Testis (tissue), 3 donors: ENCODE measurements around the gene SHCBP1L. TPM values are rescaled to one million over a fixed set of nuclear protein-coding genes. Genes with fewer than 3 reads are reported as not detected.

ENCODE experiments used
- DNase-seq: peaks from one replicate; pipeline ENCODE4 v3.0.0-alpha.2; 2019
- H3K27ac ChIP-seq, 2 donors: fragments of 200-600 bp; sonication (generic); one replicate each; pipeline ENCODE4 v1.5.1; 2019
- H3K27me3 ChIP-seq: fragments of 200-600 bp; sonication (generic); one replicate; pipeline ENCODE4 v1.5.1; 2019
- H3K36me3 ChIP-seq: fragments of 200-600 bp; sonication (generic); one replicate; pipeline ENCODE4 v1.5.1; 2017; ENCODE audit warnings: low read depth; ENCODE audit errors: missing control alignments
- H3K4me1 ChIP-seq: fragments of 200-600 bp; sonication (generic); one replicate; pipeline ENCODE4 v1.5.1; 2019
- H3K4me3 ChIP-seq, 2 donors: fragments of 200-600 bp; sonication (generic); one replicate each; pipeline ENCODE4 v1.5.1; 2017 to 2019
- H3K9me3 ChIP-seq: fragments of 200-600 bp; sonication (generic); one replicate; pipeline ENCODE4 v1.5.1; 2017
- POLR2A ChIP-seq: fragments of 450-650 bp; IDR thresholded peaks from one replicate; pipeline ENCODE4 v1.6.1; 2017; ENCODE audit warnings: antibody characterized with exemption, mild to moderate bottlenecking, moderate library complexity
- WGBS, 2 donors: methylation state at CpG; one replicate each; pipeline ENCODE4 v1.1.5; 2018; 5-methylcytosine and 5-hydroxymethylcytosine counted together
- intact Hi-C: fragments of 100-400 bp; cut with DNase I; formaldehyde crosslinking; loops from one replicate; pipeline ENCODE4 v1.15.1; 2023; ENCODE audit warnings: low total_unique reads
- polyA plus RNA-seq: library from polyadenylated mRNA; stranded (reverse); fragments of 350-450 nt; fragmentation: Illumina TruSeq; extraction: RNeasy Lipid Tissue Mini Kit (QIAGEN cat#74804); gene quantifications from one replicate; pipeline ENCODE4 v1.2.3, GENCODE V29; 2014; ENCODE audit warnings: low read depth, low replicate concordance; ENCODE audit not compliant: insufficient read depth
- total RNA-seq, 2 donors: library from RNA; depleted of rRNA; stranded (reverse); fragments of >200 nt; gene quantifications; one replicate each; pipeline ENCODE4 v1.2.3, GENCODE V29; 2016
- TF ChIP-seq, protein P1 (sequence below), 3 experiments: fragments of 450-650 bp in 2 of 3; fragments of 200-600 bp in 1 of 3; sonication (generic) in 1 of 3; IDR thresholded peaks; one replicate each; pipeline ENCODE4 v1.5.1; 2016 to 2019; ENCODE audit warnings: antibody characterized with exemption in 3 of 3, mild to moderate bottlenecking in 2 of 3, moderate library complexity in 1 of 3

SHCBP1L gene
- total and polyA plus RNA-seq, 3 donors from 2014 or later = 106 to 254 (median 132) TPM

DNA sequence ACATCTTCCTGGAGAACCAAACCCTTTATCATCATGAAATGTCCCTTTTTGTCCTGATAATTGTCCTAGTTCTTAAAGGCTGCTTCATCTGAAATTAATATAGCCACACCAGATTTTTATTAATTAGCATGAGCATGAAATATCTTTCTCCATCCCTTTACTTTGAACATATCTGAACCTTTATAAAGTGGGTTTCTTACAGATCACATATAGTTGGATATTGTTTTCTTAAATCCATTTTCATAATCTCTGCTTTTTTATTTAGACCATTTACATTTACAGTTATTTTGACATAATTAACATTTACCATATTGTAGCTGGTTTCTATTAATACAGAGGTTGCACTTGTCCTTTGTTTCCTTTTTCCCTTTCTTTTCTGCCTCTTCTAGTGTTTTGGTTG is 17.2 kb downstream of the SHCBP1L start:
- H3K27me3 ChIP-seq = no peaks in the 10 kb centered on the region
- intact Hi-C loops = no loop called here
- no peak for DNase-seq
- no peak for TF ChIP-seq POLR2A
- TF ChIP-seq, protein P1, sequence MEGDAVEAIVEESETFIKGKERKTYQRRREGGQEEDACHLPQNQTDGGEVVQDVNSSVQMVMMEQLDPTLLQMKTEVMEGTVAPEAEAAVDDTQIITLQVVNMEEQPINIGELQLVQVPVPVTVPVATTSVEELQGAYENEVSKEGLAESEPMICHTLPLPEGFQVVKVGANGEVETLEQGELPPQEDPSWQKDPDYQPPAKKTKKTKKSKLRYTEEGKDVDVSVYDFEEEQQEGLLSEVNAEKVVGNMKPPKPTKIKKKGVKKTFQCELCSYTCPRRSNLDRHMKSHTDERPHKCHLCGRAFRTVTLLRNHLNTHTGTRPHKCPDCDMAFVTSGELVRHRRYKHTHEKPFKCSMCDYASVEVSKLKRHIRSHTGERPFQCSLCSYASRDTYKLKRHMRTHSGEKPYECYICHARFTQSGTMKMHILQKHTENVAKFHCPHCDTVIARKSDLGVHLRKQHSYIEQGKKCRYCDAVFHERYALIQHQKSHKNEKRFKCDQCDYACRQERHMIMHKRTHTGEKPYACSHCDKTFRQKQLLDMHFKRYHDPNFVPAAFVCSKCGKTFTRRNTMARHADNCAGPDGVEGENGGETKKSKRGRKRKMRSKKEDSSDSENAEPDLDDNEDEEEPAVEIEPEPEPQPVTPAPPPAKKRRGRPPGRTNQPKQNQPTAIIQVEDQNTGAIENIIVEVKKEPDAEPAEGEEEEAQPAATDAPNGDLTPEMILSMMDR (IDR thresholded peaks at IDR 0.05) = no peak
- H3K27ac ChIP-seq = no peak overlapping the region
- no peaks in the 10 kb centered on the region for H3K9me3 ChIP-seq
- no peak overlapping the region for H3K4me3 ChIP-seq
- H3K36me3 ChIP-seq = no peaks in the 10 kb centered on the region
- H3K4me1 ChIP-seq = no peaks in the 10 kb centered on the region

DNA sequence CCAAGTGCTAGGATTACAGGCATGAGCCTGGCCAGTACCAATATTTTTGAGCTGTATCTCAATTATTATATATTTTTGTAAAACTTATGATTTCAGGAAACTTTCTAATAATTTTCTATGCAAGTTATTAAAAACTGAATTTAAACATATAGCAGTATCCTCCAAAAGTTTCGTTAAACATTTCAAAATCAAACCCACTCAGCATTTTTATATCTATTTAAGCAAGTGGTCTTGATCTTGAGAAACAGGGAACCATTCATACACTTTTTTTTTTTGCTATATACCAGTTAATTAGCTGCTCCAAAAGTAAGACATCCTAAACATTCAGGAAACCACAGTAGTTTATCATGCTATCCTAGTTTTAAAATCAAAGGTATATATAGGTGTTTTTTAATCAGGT is 22.0 kb downstream of the SHCBP1L start:
- Histone ChIP-seq H3K36me3 (no peaks in the 10 kb centered on the region), H3K27ac (no peak overlapping the region), H3K4me1 (no peaks in the 10 kb centered on the region), H3K9me3 (no peaks in the 10 kb centered on the region), H3K4me3 (no peak overlapping the region), H3K27me3 (no peaks in the 10 kb centered on the region)
- DNase-seq = no peak
- intact Hi-C loops = no loop called here
- WGBS, 2 donors = 82 to 90% methylated on average over 1 of the region's 1 CpG
- no peak for TF ChIP-seq POLR2A
- TF ChIP-seq, protein P1 (IDR thresholded peaks at IDR 0.05) = no peak

DNA sequence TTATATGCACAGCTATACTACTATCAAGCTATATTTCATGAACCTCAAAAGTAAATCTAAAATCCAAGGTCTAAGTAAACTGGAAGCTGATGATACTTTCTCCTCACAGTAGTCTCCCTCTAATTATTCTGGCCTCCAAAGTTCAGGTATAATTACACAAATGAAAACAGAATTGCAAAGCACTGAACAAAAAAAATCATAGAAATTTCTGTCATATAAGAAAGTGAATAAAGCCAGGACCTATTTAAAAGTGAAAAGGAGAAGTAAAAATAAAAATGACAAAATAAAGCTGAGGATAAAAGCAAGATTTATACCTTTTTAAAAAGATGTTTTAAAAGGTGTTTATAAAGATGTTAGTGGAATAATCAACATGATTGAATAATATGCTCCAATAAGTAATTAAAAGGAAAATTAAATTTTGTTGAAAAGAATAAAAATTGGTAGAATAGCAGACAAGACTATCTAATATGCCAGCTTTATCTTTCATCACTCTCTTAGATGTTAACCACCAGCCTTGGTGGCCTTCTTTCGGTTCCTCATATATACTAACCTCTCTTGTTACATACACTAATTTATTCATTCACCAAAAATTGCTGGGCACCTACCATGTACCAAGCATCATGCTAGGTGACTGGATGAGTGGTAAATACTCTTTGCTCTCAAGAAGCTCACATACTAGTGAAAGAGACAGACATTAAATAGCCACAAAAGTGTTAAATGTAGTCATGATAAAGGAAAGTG is 25.1 kb downstream of the SHCBP1L start:
- intact Hi-C loops = no loop called here
- TF ChIP-seq POLR2A = no peak
- TF ChIP-seq, protein P1 (IDR thresholded peaks at IDR 0.05) = no peak
- Histone ChIP-seq H3K9me3 (no peaks in the 10 kb centered on the region), H3K4me1 (no peaks in the 10 kb centered on the region), H3K4me3 (no peak overlapping the region), H3K36me3 (no peaks in the 10 kb centered on the region), H3K27ac (no peak overlapping the region), H3K27me3 (no peaks in the 10 kb centered on the region)
- no peak for DNase-seq
- WGBS, 2 donors = 86 to 88% methylated on average over 1 of the region's 1 CpG

DNA sequence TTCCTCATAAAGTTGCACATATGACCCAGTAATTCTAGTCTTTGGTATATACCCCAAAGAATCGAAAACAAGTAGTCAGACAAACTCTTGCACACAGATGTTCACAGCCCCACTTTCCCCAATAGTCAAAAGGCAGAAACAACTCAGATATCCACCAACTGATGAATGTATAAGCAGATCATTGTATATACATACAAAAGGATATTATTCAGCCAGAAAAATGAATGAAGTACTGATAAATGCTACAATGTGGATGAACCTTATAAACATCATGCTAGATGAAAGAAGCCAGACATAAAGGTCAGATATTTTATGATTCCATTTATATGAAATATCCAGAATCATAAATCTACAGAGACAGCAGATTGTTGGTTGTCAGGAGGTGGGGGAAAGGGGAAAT is 27.3 kb downstream of the SHCBP1L start:
- TF ChIP-seq, protein P1 (IDR thresholded peaks at IDR 0.05) = no peak
- no peak for TF ChIP-seq POLR2A
- no peak for DNase-seq

DNA sequence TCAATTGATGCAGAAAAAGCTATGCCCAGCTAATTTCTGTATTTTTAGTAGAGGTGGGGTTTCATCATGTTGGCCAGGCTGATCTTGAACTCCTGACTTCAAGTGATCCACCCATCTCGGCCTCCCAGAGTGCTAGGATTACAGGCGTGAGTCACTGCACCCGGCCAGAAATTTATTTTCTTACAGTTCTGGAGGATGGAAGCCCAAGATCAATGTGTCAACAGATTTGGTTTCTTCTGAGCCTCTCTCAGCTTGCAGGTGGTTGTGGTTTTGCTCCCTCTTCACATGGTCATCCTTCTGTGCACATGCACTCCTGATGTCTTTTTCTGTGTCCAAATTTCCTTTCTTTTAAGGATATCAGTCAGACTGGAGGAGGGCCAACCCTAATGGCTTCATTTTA is 35.6 kb downstream of the SHCBP1L start:
- Histone ChIP-seq H3K4me3 (no peak overlapping the region), H3K36me3 (no peaks in the 10 kb centered on the region), H3K4me1 (no peaks in the 10 kb centered on the region), H3K27ac (no peak overlapping the region), H3K9me3 (no peaks in the 10 kb centered on the region), H3K27me3 (no peaks in the 10 kb centered on the region)
- TF ChIP-seq, protein P1 (IDR thresholded peaks at IDR 0.05) = no peak
- no peak for TF ChIP-seq POLR2A
- intact Hi-C loops = no loop called here
- DNase-seq = no peak
- 83 to 86% methylated on average over 3 of the region's 3 CpGs for WGBS, 2 donors

More for the DNA sequence above, 27.3 kb downstream of the SHCBP1L start:
- Histone ChIP-seq H3K4me3 (no peak overlapping the region), H3K27me3 (no peaks in the 10 kb centered on the region), H3K27ac (no peak overlapping the region), H3K4me1 (no peaks in the 10 kb centered on the region), H3K9me3 (no peaks in the 10 kb centered on the region), H3K36me3 (no peaks in the 10 kb centered on the region)
- intact Hi-C loops = no loop called here
- 86 to 90% methylated on average over 1 of the region's 1 CpG for WGBS, 2 donors
